A549 (cell line): ENCODE measurements around the gene TCERG1L. TPM values are rescaled to one million over a fixed set of nuclear protein-coding genes. Genes with fewer than 3 reads are reported as not detected.

Experiments used
- ATAC-seq, 2 experiments: fragments of 200-7000 bp in 1 of 2; fragments of >200 bp in 1 of 2; cut with Nextera tagmentation in 1 of 2; cut with Tn5 transposase in 1 of 2; 3 replicates each; pipeline versions ENCODE4 v1.8.0 to v1.9.1; 2018 to 2020; ENCODE audit warnings: mild to moderate bottlenecking in 1 of 2, moderate library complexity in 1 of 2
- CTCF ChIA-PET: fragments of 300-600 bp; sonication (Branson Sonifier 250); formaldehyde crosslinking; extraction: SDS; loops from one replicate; lab custom pipeline; 2021; ENCODE audit warnings: antibody characterized with exemption, inconsistent platforms; lab: Yijun Ruan, JAX
- POLR2A ChIA-PET: fragments of 350-600 bp; formaldehyde crosslinking; extraction: SDS; loops from one replicate; lab custom pipeline; 2021; ENCODE audit warnings: antibody characterized with exemption, inconsistent platforms; lab: Yijun Ruan, JAX
- DNase-seq, 2 experiments: peaks; one replicate each; pipeline versions ENCODE4 v3.0.0 to v3.0.0-alpha.2; 2011 to 2016; ENCODE audit warnings: low read depth in 1 of 2, low spot score in 1 of 2
- FAIRE-seq: peaks from 2 replicates; lab custom pipeline; 2011; peaks lifted over from hg19 to GRCh38; lab: Jason Lieb, UNC
- H3K27ac ChIP-seq, 2 experiments: fragments of >200 bp; sonication (Bioruptor Twin); formaldehyde crosslinking; 3 replicates each; pipeline ENCODE4 v1.5.1; 2016 to 2017
- H3K4me1 ChIP-seq: fragments of >200 bp; sonication (Bioruptor Twin); formaldehyde crosslinking; 3 replicates; pipeline ENCODE4 v1.6.1; 2016
- H3K4me2 ChIP-seq: fragments of >200 bp; sonication (Bioruptor Twin); formaldehyde crosslinking; 3 replicates; pipeline ENCODE4 v1.6.1; 2016
- H3K4me3 ChIP-seq: fragments of >200 bp; sonication (Bioruptor Twin); formaldehyde crosslinking; 3 replicates; pipeline ENCODE4 v1.5.1; 2016
- H3K9me3 ChIP-seq: fragments of >200 bp; sonication (Bioruptor Twin); formaldehyde crosslinking; 3 replicates; pipeline ENCODE4 v1.6.1; 2016
- BHLHE40 ChIP-seq: IDR thresholded peaks from 2 replicates; pipeline ENCODE4 v1.6.1; 2012; ENCODE audit warnings: low read depth, low read length, inconsistent platforms
- CBX2 ChIP-seq: fragments of 200-600 bp; sonication (generic); IDR thresholded peaks from 2 replicates; pipeline ENCODE4 v1.6.1; 2016; ENCODE audit warnings: low read depth, mild to moderate bottlenecking, borderline replicate concordance
- CBX8 ChIP-seq: fragments of 200-600 bp; sonication (generic); IDR thresholded peaks from 2 replicates; pipeline ENCODE4 v1.6.1; 2016
- CEBPB ChIP-seq, 2 experiments: fragments of >200 bp in 1 of 2; sonication (Bioruptor Twin) in 1 of 2; formaldehyde crosslinking in 1 of 2; IDR thresholded peaks; 2 replicates each; pipeline ENCODE4 v1.6.1; 2012 to 2016
- CTCF ChIP-seq: fragments of >200 bp; sonication (Bioruptor Twin); formaldehyde crosslinking; IDR thresholded peaks from 3 replicates; pipeline ENCODE4 v1.5.1; 2016
- E2F6 ChIP-seq: IDR thresholded peaks from 2 replicates; pipeline ENCODE4 v1.6.1; 2012; ENCODE audit warnings: low read depth, borderline replicate concordance
- ELK1 ChIP-seq: fragments of 150-350 bp; IDR thresholded peaks from 2 replicates; pipeline ENCODE4 v1.6.1; 2014; ENCODE audit warnings: low read depth, mild to moderate bottlenecking, low read length
- FOSL2 ChIP-seq, 2 experiments: fragments of 450-650 bp in 1 of 2; fragments of >200 bp in 1 of 2; sonication (Bioruptor Twin) in 1 of 2; formaldehyde crosslinking; IDR thresholded peaks; 2 replicates each; pipeline versions ENCODE4 v1.5.0 to v1.6.1; 2016 to 2020; ENCODE audit warnings: mild to moderate bottlenecking in 1 of 2, moderate library complexity in 1 of 2
- HEYL ChIP-seq: fragments of 250-450 bp; sonication (Bioruptor Pico); IDR thresholded peaks from 2 replicates; pipeline ENCODE4 v1.8.0; 2021; ENCODE audit warnings: mild to moderate bottlenecking, moderate library complexity
- HMGXB4 ChIP-seq: fragments of 250-450 bp; sonication (Bioruptor Pico); IDR thresholded peaks from 2 replicates; pipeline ENCODE4 v1.5.0; 2021; ENCODE audit warnings: mild to moderate bottlenecking, moderate library complexity, borderline replicate concordance
- HOXB5 ChIP-seq: fragments of 250-450 bp; sonication (Bioruptor Pico); IDR thresholded peaks from 2 replicates; pipeline ENCODE4 v1.5.0; 2020; ENCODE audit warnings: mild to moderate bottlenecking, moderate library complexity
- JUNB ChIP-seq: fragments of >200 bp; sonication (Bioruptor Twin); formaldehyde crosslinking; IDR thresholded peaks from 2 replicates; pipeline ENCODE4 v1.6.1; 2016
- KDM1A ChIP-seq: fragments of 200-600 bp; sonication (generic); IDR thresholded peaks from 2 replicates; pipeline ENCODE4 v1.6.1; 2016; ENCODE audit warnings: low read depth, mild to moderate bottlenecking
- MYC ChIP-seq: IDR thresholded peaks from 2 replicates; pipeline ENCODE4 v1.6.1; 2012; ENCODE audit warnings: mild to moderate bottlenecking, inconsistent platforms, low read length, improper control_type of control experiment, borderline replicate concordance
- NFE2L2 ChIP-seq: fragments of 150-350 bp; conservative IDR thresholded peaks from 2 replicates; pipeline ENCODE4 v1.6.1; 2014; ENCODE audit warnings: low read length
- PBX3 ChIP-seq: IDR thresholded peaks from 2 replicates; pipeline ENCODE4 v1.6.1; 2012
- POLR2A ChIP-seq: IDR thresholded peaks from 2 replicates; pipeline ENCODE4 v1.6.1; 2012; ENCODE audit warnings: mild to moderate bottlenecking, low read length
- RAD21 ChIP-seq, 2 experiments: fragments of >200 bp in 1 of 2; sonication (Bioruptor Twin) in 1 of 2; formaldehyde crosslinking in 1 of 2; IDR thresholded peaks in 1 of 2; conservative IDR thresholded peaks in 1 of 2; 2 replicates in 1 of 2; 3 replicates in 1 of 2; pipeline ENCODE4 v1.6.1; 2012 to 2018; ENCODE audit warnings: inconsistent platforms in 1 of 2
- RFX5 ChIP-seq: fragments of 450-650 bp; IDR thresholded peaks from 2 replicates; pipeline ENCODE4 v1.7.1; 2014; ENCODE audit warnings: antibody characterized with exemption, mild to moderate bottlenecking, moderate library complexity
- SREBF2 ChIP-seq: fragments of 450-650 bp; IDR thresholded peaks from 2 replicates; pipeline ENCODE4 v1.6.1; 2014; ENCODE audit warnings: mild to moderate bottlenecking, moderate library complexity
- TP53 ChIP-seq: fragments of 250-450 bp; sonication (Bioruptor Pico); IDR thresholded peaks from 2 replicates; pipeline ENCODE4 v1.5.0; 2021; ENCODE audit warnings: mild to moderate bottlenecking, moderate library complexity
- ZC3H11A ChIP-seq: fragments of 450-650 bp; IDR thresholded peaks from 2 replicates; pipeline ENCODE4 v1.6.1; 2014; ENCODE audit warnings: antibody characterized with exemption, mild to moderate bottlenecking
- ZFP36 ChIP-seq: fragments of 450-650 bp; IDR thresholded peaks from 2 replicates; pipeline ENCODE4 v1.6.1; 2014; ENCODE audit warnings: borderline replicate concordance; ENCODE audit not compliant: partially characterized antibody
- WGBS: methylation state at CpG from one replicate; pipeline ENCODE4 v1.1.6; 2017; ENCODE audit errors: missing lambda C conversion rate; 5-methylcytosine and 5-hydroxymethylcytosine counted together
- polyA plus RNA-seq, 4 experiments: library from polyadenylated mRNA; depleted of rRNA in 3 of 4; stranded (reverse); fragments of >200 nt; fragmentation: RNase III in 1 of 4; extraction: RNeasy Plus Mini Kit Qiagen cat#74134 plus additional on column Dnase treatment in 1 of 4; gene quantifications; 2 replicates in 3 of 4; 3 replicates in 1 of 4; pipeline ENCODE4 v1.2.3, GENCODE V29; 2011 to 2017

TCERG1L gene
- polyA plus RNA-seq, 2 of the 4 experiments (the other 2 are of a cell fraction): not detected

- TF ChIP-seq HMGXB4 (CRISPR knock-in tag) (no peak), TP53 (CRISPR knock-in tag) (no peak)
- TF ChIP-seq, all 56 proteins: peak for 0
Measured at GRCh38 chr10:131130025-131130424, 181.5 kb downstream of the TCERG1L start (continued).

- CTCF ChIA-PET: interaction anchor here (0.7 to 1.3 kb wide), 2 partner anchors 28 to 1602 kb away, joined by 3 read pairs; no protein-coding TSS in a partner anchor
- no peaks in the 10 kb centered on the region for H3K9me3 ChIP-seq
- TF ChIP-seq POLR2A (no peak), E2F6 (no peak), HMGXB4 (CRISPR knock-in tag) (no peak), MYC (no peak), CBX8 (no peak), ZFP36 (no peak)
- TF ChIP-seq, all 56 proteins: peak for 0
- DNase-seq (no peak), FAIRE-seq (no peak), ATAC-seq (no peak)
- Histone ChIP-seq H3K4me3 (no peak overlapping the region), H3K27ac (no peak overlapping the region), H3K4me2 (no peak overlapping the region), H3K4me1 (no peaks in the 10 kb centered on the region)
- 56% methylated on average over 6 of the region's 6 CpGs for WGBS
- POLR2A ChIA-PET: no interaction called here
Measured at GRCh38 chr10:131129544-131129943, 182.0 kb downstream of the TCERG1L start.

GRCh38 chr10:131128731-131129130 lies 182.8 kb downstream of the TCERG1L start:
- no peaks in the 10 kb centered on the region for H3K4me1 ChIP-seq
- ATAC-seq: no peak
- no peak overlapping the region for H3K4me2 ChIP-seq
- no peak for DNase-seq
- ChIA-PET POLR2A (no interaction called here), CTCF (interaction anchor here (1.3 kb wide), 1 partner anchor 28 kb away, joined by 3 read pairs; no protein-coding TSS in a partner anchor)
- no peak overlapping the region for H3K27ac ChIP-seq
- 13% methylated on average over 8 of the region's 8 CpGs for WGBS
- TF ChIP-seq BHLHE40 (no peak), NFE2L2 (no peak), CBX8 (no peak), KDM1A (no peak), CTCF (no peak), ZC3H11A (no peak), HEYL (CRISPR knock-in tag) (no peak), PBX3 (no peak), SREBF2 (no peak), HOXB5 (CRISPR knock-in tag) (no peak), TP53 (CRISPR knock-in tag) (no peak), CBX2 (no peak), HMGXB4 (CRISPR knock-in tag) (no peak), FOSL2 (IDR thresholded peaks at IDR 0.05) (no peak), FOSL2 (CRISPR knock-in tag; IDR thresholded peaks at IDR 0.05) (no peak), RFX5 (no peak), CEBPB (IDR thresholded peaks at IDR 0.05) (no peak), RAD21 (conservative IDR thresholded peaks at IDR 0.05 in 1 of 2, IDR thresholded peaks at IDR 0.05 in 1 of 2) (no peak), JUNB (no peak), ELK1 (no peak)
- FAIRE-seq: no peak
- H3K9me3 ChIP-seq: no peaks in the 10 kb centered on the region
- no peak overlapping the region for H3K4me3 ChIP-seq
